Choroid plexus epithelial cell (primary cell): Measurements from ENCODE around the gene NSG2.

Experiments
- DNase-seq: peaks from one replicate; pipeline ENCODE4 v3.0.0-alpha.2; 2010; ENCODE audit warnings: low read depth
- H3K4me3 ChIP-seq: 2 replicates; pipeline ENCODE4 v1.5.1; 2011; ENCODE audit warnings: low read depth, mild to moderate bottlenecking, control low read depth, low read length, moderate library complexity
- TF ChIP-seq, protein P1 (sequence below): conservative IDR thresholded peaks from 2 replicates; pipeline ENCODE4 v1.5.1; 2011; ENCODE audit warnings: low read depth, mild to moderate bottlenecking, control low read depth, inconsistent platforms, low read length, moderate library complexity

The NSG2 gene

GRCh38 chr5:174045470-174046025 lies at the start of gene NSG2:
TSS of gene NSG2 (plus strand) at chr5:174045706. CDS start at chr5:174046756, 1,050 bp downstream.
- H3K4me3 ChIP-seq: no peak within 1 kb of the TSS
- DNase-seq: peak; percentile 95
- TF ChIP-seq, protein P1, sequence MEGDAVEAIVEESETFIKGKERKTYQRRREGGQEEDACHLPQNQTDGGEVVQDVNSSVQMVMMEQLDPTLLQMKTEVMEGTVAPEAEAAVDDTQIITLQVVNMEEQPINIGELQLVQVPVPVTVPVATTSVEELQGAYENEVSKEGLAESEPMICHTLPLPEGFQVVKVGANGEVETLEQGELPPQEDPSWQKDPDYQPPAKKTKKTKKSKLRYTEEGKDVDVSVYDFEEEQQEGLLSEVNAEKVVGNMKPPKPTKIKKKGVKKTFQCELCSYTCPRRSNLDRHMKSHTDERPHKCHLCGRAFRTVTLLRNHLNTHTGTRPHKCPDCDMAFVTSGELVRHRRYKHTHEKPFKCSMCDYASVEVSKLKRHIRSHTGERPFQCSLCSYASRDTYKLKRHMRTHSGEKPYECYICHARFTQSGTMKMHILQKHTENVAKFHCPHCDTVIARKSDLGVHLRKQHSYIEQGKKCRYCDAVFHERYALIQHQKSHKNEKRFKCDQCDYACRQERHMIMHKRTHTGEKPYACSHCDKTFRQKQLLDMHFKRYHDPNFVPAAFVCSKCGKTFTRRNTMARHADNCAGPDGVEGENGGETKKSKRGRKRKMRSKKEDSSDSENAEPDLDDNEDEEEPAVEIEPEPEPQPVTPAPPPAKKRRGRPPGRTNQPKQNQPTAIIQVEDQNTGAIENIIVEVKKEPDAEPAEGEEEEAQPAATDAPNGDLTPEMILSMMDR: peak; percentile 77

GRCh38 chr5:173997331-173997730 lies 48.2 kb upstream of the NSG2 start:
- H3K4me3 ChIP-seq: no peak overlapping the region
- peak; percentile 54 for DNase-seq
- TF ChIP-seq, protein P1: no peak

DNA sequence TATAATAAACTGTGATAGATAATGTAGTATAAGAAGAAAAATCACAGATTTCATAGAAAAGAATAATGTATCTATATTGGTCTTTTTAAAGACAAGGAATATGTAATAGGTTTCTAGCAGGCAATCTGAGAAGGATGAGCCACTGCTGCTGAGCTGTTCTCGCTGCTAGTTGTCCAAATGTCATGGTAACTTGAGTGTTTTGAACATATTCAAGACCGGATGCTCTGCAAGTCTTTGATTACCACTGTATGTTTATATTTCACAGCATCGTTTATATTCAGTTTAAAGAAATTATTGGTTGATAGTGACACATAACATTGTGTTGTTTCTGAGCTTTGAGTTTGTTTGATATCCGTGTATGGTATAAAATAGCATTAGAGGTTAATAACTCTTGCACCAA lies 47.0 kb upstream of the NSG2 start:
- TF ChIP-seq, protein P1: no peak
- no peak overlapping the region for H3K4me3 ChIP-seq
- DNase-seq: peak; percentile 23

GRCh38 chr5:174000076-174000475 lies 45.4 kb upstream of the NSG2 start:
- TF ChIP-seq, protein P1: no peak
- DNase-seq: no peak
- H3K4me3 ChIP-seq: no peak overlapping the region

DNA sequence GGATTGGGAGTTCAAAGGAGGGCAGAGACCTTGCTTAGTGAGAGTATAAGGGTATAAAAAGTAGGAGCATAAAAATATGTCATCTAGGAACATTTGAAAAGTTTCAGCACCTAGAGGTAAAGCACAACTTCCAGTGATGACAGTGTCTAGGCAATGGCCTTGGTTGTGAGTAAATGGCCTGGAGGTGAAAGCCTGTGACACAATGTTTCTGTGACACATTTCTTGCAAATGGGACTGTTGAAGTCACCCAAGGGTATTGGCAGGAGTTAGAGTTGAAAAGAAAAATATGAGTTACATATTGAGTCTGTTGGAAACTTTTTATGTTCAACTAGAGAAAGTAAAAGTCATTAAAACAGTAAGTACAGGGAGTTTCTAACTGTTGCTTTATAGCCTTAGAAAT lies 41.7 kb upstream of the NSG2 start:
- no peak overlapping the region for H3K4me3 ChIP-seq
- TF ChIP-seq, protein P1: no peak
- no peak for DNase-seq

DNA sequence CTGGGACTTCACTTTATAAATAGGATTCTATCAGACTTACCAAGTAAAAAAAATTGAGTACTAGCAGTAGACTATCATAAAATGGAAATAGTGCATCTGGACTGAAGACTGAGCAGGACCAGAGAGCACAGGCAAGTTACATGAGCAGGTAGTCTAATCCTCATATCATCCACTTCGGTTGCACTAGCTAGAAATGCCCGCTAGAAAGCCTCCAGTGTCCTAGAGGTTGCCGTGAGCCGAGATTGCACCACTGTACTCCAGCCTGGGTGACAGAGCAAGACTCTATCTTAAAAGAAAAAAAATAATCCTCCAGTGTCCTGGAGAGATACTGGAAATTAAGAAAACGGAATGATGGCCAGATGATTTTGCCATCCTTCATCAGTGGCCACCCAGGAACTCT lies 36.6 kb upstream of the NSG2 start:
- TF ChIP-seq, protein P1: no peak
- DNase-seq: no peak

GRCh38 chr5:174010365-174010764 lies 35.1 kb upstream of the NSG2 start:
- no peak for DNase-seq
- H3K4me3 ChIP-seq: no peak overlapping the region
- TF ChIP-seq, protein P1: no peak

More for the DNA sequence above, 36.6 kb upstream of the NSG2 start:
- H3K4me3 ChIP-seq: no peak overlapping the region
